ENCODE data around the gene CEP83. TPM values are rescaled to one million over a fixed set of nuclear protein-coding genes. Genes with fewer than 3 reads are reported as not detected.

Gene CEP83, protein sequence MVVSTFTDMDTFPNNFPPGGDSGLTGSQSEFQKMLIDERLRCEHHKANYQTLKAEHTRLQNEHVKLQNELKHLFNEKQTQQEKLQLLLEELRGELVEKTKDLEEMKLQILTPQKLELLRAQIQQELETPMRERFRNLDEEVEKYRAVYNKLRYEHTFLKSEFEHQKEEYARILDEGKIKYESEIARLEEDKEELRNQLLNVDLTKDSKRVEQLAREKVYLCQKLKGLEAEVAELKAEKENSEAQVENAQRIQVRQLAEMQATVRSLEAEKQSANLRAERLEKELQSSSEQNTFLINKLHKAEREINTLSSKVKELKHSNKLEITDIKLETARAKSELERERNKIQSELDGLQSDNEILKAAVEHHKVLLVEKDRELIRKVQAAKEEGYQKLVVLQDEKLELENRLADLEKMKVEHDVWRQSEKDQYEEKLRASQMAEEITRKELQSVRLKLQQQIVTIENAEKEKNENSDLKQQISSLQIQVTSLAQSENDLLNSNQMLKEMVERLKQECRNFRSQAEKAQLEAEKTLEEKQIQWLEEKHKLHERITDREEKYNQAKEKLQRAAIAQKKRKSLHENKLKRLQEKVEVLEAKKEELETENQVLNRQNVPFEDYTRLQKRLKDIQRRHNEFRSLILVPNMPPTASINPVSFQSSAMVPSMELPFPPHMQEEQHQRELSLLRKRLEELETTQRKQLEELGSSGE
- 23.4 and 28.9 TPM in 2 replicates for total RNA-seq

GRCh38 chr12:94459728-94460615, at the start of gene CEP83:
Gene CEP83, minus strand, starts transcription at chr12:94459867. Its CDS starts 47,377 bp downstream, at chr12:94412490.

Other genes starting within 250 kb of the CEP83 start
- 36.4 and 45.2 TPM in 2 replicates for gene TMCC3, start 190.7 kb upstream of the CEP83 start, total RNA-seq